Muscle layer of duodenum (tissue), 2 donors: Measurements from ENCODE around the gene MYL6.
A peak's percentile ranks its signal among the peaks of the same experiment; 100 is the strongest.
"Not testable (repeated sequence)": the region's sequence is repeated elsewhere in the genome, so short reads cannot be mapped to it uniquely, and the experiment has no call there.

Source experiments
- H3K27ac ChIP-seq: one replicate; pipeline ENCODE4 v1.7.0; 2013; ENCODE audit warnings: mild to moderate bottlenecking, low read length
- H3K27me3 ChIP-seq: one replicate; pipeline ENCODE4 v1.7.0; 2013; ENCODE audit warnings: low read depth, mild to moderate bottlenecking, control low read depth, low read length
- H3K36me3 ChIP-seq, 2 donors: one replicate each; pipeline ENCODE4 v1.7.0; 2013; ENCODE audit warnings: low read length in 2 of 2, control low read depth in 1 of 2, mild to moderate bottlenecking in 1 of 2; ENCODE audit not compliant: insufficient read depth in 2 of 2, control insufficient read depth in 1 of 2
- H3K4me1 ChIP-seq, 2 donors: one replicate each; pipeline ENCODE4 v1.7.0; 2013; ENCODE audit warnings: low read length in 2 of 2, mild to moderate bottlenecking in 2 of 2, control low read depth in 1 of 2, moderate library complexity in 1 of 2; ENCODE audit not compliant: insufficient read depth in 2 of 2, control insufficient read depth in 1 of 2
- H3K4me3 ChIP-seq, 2 donors: one replicate each; pipeline ENCODE4 v1.7.0; 2013; ENCODE audit warnings: low read length in 2 of 2, low read depth in 1 of 2, mild to moderate bottlenecking in 1 of 2
- H3K9me3 ChIP-seq, 2 donors: one replicate each; pipeline ENCODE4 v1.7.0; 2013; ENCODE audit warnings: low read length in 2 of 2, control low read depth in 1 of 2, mild to moderate bottlenecking in 1 of 2; ENCODE audit not compliant: control insufficient read depth in 1 of 2
- donor health status: healthy.

Gene MYL6

DNA sequence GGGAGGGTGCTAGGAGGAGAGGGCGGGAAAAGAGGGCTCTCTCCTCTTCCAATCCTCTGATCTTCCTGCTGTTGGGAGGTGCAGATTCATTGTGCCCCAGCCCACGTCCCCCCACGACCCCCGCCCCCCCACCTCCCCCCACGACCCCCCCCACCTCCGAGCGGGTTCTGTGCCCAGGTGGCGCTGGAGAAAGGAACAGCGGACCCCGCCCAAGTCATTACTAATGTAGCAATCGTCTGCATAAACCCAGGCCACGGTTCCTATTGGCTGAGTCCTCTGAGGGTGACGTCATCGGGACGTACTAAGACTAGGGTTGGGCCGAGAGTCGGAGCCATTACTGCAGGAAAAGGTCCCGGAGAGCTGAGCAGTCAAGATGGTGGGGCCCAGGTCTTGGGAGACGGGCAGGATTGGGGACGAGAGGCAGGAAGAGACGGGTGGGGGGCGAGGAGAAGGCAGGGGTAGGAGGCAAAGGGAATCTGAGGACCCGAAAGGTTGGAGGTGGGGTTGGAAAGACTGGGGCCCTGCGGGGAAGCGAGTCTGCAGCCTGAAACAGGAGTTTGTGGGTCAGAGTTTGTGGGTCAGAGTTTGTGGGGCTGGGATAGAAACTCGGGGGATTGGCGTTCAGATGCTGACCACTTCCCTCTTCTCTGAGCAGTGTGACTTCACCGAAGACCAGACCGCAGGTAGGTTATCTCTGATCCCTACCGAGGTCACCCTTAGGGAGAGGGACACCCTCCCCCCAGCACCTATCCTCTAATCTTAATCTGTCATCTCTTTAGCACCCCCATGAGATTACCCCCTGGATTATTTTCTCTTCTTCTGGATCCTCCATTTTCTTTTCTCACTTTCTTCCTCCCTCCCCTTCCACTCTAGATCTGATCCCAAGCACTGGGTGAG is at the start of gene MYL6:
Gene MYL6, plus strand, starts transcription at position 331 of the 897 bp plus-strand sequence. Its CDS starts 43 bp downstream, at position 374.
- Histone ChIP-seq H3K27me3 (no peaks in the 10 kb centered on the region), H3K4me3 (peak within 1 kb of the TSS; percentile 74 to 100), H3K4me1 (peaks cover 15 to 42% of the 10 kb centered on the region in 2 donors), H3K9me3 (no peaks in the 10 kb centered on the region), H3K27ac (peak within 1 kb of the TSS; percentile 100), H3K36me3 (peaks cover 34 to 37% of the 10 kb centered on the region in 2 donors)

- H3K4me1 ChIP-seq, result peaks cover 6 to 16% of the 10 kb centered on the region in 2 donors
- no peaks in the 10 kb centered on the region for H3K9me3 ChIP-seq
- no peak overlapping the region for H3K27ac ChIP-seq
- no peak overlapping the region for H3K4me3 ChIP-seq
- peaks cover 53 to 66% of the 10 kb centered on the region in 2 donors for H3K36me3 ChIP-seq
- no peaks in the 10 kb centered on the region for H3K27me3 ChIP-seq
Observed at GRCh38 chr12:56110571-56110970, 47.6 kb upstream of the MYL6 start.

GRCh38 chr12:56114084-56114483 is 44.1 kb upstream of the MYL6 start:
- H3K27me3 ChIP-seq, result no peaks in the 10 kb centered on the region
- H3K27ac ChIP-seq, result no peak overlapping the region
- H3K36me3 ChIP-seq, result peaks cover 34 to 47% of the 10 kb centered on the region in 2 donors

GRCh38 chr12:56115329-56115728 is 42.8 kb upstream of the MYL6 start:
- H3K4me3 ChIP-seq, result peak overlapping the region; percentile 91 to 99
- H3K9me3 ChIP-seq, result no peaks in the 10 kb centered on the region
- no peaks in the 10 kb centered on the region for H3K27me3 ChIP-seq
- peak overlapping the region; percentile 100 for H3K27ac ChIP-seq
- H3K36me3 ChIP-seq, result peaks cover 26 to 37% of the 10 kb centered on the region in 2 donors
- peaks cover 16 to 25% of the 10 kb centered on the region in 2 donors for H3K4me1 ChIP-seq

More at GRCh38 chr12:56114084-56114483, 44.1 kb upstream of the MYL6 start:
- Histone ChIP-seq H3K4me3 (no peak overlapping the region), H3K4me1 (peaks cover 8 to 14% of the 10 kb centered on the region in 2 donors), H3K9me3 (no peaks in the 10 kb centered on the region)

- Histone ChIP-seq H3K36me3 (peaks cover 25 to 37% of the 10 kb centered on the region in 2 donors), H3K27me3 (no peaks in the 10 kb centered on the region), H3K27ac (peak within 1 kb of the TSS; percentile 100), H3K9me3 (no peaks in the 10 kb centered on the region), H3K4me3 (peak within 1 kb of the TSS; percentile 91 to 99), H3K4me1 (peaks cover 16 to 26% of the 10 kb centered on the region in 2 donors)
Observed at GRCh38 chr12:56116267-56117081, 41.7 kb upstream of the MYL6 start, which contains the start of gene RPL41. RPL41 (plus strand) TSS chr12:56116633.

DNA sequence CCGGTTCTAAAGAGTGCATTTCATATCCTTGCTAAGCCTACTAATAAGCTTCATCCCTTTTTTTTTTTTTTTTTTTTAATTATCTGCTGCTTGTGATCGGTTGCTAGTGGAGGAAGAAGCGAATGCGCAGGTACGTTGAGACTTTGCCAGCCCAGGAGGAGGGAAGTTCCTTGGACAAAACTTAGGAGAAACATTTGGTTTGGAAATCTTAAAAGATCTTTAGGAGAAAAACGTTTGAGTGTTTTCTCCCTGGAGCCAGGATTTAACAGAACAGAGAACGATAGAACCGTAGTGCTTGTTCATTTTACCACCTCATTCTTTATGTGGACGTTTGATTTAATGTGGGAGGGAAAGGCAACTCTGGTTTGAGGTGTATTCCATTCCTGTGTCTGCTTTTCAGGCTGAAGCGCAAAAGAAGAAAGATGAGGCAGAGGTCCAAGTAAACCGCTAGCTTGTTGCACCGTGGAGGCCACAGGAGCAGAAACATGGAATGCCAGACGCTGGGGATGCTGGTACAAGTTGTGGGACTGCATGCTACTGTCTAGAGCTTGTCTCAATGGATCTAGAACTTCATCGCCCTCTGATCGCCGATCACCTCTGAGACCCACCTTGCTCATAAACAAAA is 41.0 kb upstream of the MYL6 start:
- not testable (repeated sequence) for H3K27me3 ChIP-seq, H3K9me3 ChIP-seq
- Histone ChIP-seq H3K4me3 (peak overlapping the region; percentile 91 to 99), H3K36me3 (peaks cover 25 to 38% of the 10 kb centered on the region in 2 donors), H3K4me1 (peaks cover 16 to 31% of the 10 kb centered on the region in 2 donors), H3K27ac (peak overlapping the region; percentile 100)

DNA sequence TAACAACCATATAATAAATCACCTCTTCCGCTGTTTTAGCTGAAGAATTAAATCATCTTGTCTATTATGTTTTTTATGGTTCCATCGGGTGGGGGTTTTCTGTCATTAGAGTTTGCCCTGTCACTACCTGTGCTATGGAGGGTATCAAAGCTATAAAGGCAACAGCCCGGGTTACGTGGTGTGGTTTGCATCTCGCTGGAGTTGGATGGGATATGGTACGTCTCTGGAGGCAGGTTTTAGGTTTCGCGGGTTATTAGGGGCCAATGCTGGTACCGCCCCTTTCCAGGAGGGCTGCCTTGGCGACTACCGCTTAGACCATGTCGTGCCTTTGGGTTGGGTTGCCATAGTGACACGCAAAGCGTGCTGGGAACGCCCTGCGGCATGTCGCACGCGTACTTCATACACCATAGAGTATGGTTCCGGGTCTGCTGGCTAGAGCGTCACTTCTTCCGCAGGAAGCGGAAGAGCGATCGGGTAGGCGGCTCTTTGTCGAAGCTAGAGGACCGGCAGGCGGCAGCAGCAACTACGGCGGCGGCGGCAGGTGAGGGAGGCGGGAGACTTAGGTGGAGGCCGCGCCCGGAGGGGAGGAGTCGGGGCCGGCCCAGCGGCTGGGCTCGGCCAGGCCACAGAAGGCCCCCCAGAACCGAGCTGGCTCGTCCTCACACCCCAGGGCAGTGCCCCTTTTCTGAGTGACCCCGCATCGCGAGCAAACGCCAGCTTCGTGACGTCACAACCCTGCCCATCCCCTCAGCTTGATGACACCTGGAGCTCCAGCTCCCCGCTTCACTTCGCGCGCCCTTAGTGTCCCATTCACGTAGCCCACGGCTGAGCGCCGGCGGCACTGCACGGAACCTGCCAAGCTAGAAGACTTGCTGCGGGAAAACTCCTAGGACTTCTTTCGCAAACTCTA is 40.1 kb upstream of the MYL6 start, which contains the start of gene ZC3H10:
Gene ZC3H10, plus strand, starts transcription at position 489 of the 910 bp plus-strand sequence. CDS start 2,297 bp downstream, outside the sequence.
- H3K4me1 ChIP-seq, result peaks cover 16 to 39% of the 10 kb centered on the region in 2 donors
- no peaks in the 10 kb centered on the region for H3K27me3 ChIP-seq
- H3K9me3 ChIP-seq, result no peaks in the 10 kb centered on the region
- H3K36me3 ChIP-seq, result peaks cover 20 to 32% of the 10 kb centered on the region in 2 donors
- peak within 1 kb of the TSS; percentile 91 to 99 for H3K4me3 ChIP-seq
- peak within 1 kb of the TSS; percentile 100 for H3K27ac ChIP-seq

DNA sequence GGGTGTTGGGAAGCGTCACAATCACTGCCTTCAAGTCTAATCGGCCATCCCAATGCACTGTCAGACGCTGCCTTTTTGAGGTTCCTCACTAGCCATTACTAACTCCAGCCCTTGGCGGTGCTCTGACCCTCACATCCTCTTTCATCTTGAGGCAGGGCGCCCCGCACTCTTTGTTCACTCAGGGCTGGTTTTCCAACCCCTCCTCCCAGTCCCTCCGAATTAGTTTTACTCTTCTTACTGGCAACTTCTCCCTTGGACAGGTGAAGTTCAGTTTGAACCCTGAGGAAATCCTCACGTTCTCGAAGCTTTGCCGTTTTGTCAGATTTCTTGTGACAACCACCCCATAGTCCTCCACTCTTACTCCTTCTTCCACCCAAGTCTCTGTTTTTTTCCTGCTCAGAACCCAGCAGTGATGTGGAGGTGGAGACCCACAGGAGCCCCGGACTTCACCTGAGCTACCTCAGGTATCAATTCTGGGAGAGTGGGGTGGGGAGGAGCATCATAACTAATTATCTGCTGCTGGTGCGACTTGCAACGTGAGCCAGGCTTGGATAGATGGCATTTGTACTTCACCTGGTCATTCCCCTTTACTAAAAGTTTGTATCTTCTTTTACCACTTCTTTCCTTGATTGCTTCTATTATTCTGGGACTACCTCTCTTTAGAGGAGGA is 39.3 kb upstream of the MYL6 start:
- Histone ChIP-seq H3K27me3 (no peaks in the 10 kb centered on the region), H3K36me3 (peaks cover 14 to 30% of the 10 kb centered on the region in 2 donors), H3K4me1 (peaks cover 16 to 41% of the 10 kb centered on the region in 2 donors), H3K4me3 (peak overlapping the region; percentile 91 to 99), H3K9me3 (no peaks in the 10 kb centered on the region), H3K27ac (peak overlapping the region; percentile 100)

- H3K4me3 ChIP-seq, result peak overlapping the region; percentile 91 to 99
- peaks cover 16 to 41% of the 10 kb centered on the region in 2 donors for H3K4me1 ChIP-seq
- no peaks in the 10 kb centered on the region for H3K27me3 ChIP-seq
Observed at GRCh38 chr12:56119361-56119796, 38.8 kb upstream of the MYL6 start.

More at GRCh38 chr12:56119361-56119796, 38.8 kb upstream of the MYL6 start:
- Histone ChIP-seq H3K9me3 (no peaks in the 10 kb centered on the region), H3K27ac (peak overlapping the region; percentile 100), H3K36me3 (peaks cover 14 to 30% of the 10 kb centered on the region in 2 donors)
